HG03103 (cell line): ENCODE measurements around the gene CELF4.

Experiments used
- ATAC-seq: cut with Tn5 transposase; IDR thresholded peaks from one replicate; pipeline ENCODE4 v1.9.1; 2021; ENCODE audit warnings: low read depth; ENCODE audit not compliant: unreplicated experiment

Gene CELF4

GRCh38 chr18:37251679-37252078 lies 313.9 kb downstream of the CELF4 start:
- no peak for ATAC-seq

GRCh38 chr18:37249895-37250618 lies 315.5 kb downstream of the CELF4 start:
- no peak for ATAC-seq

GRCh38 chr18:37249171-37249886 lies 316.3 kb downstream of the CELF4 start:
- ATAC-seq, result no peak

GRCh38 chr18:37248281-37248680 lies 317.3 kb downstream of the CELF4 start:
- no peak for ATAC-seq

GRCh38 chr18:37247497-37248161 lies 318.0 kb downstream of the CELF4 start:
- ATAC-seq, result no peak

GRCh38 chr18:37246779-37247340 lies 318.7 kb downstream of the CELF4 start:
- ATAC-seq, result no peak

GRCh38 chr18:37244618-37245017 lies 321.0 kb downstream of the CELF4 start:
- no peak for ATAC-seq

- ATAC-seq, result no peak
Measured at GRCh38 chr18:37243741-37244140, 321.9 kb downstream of the CELF4 start.

- no peak for ATAC-seq
Measured at GRCh38 chr18:37242826-37243560, 322.6 kb downstream of the CELF4 start.

- no peak for ATAC-seq
Measured at GRCh38 chr18:37242091-37242490, 323.5 kb downstream of the CELF4 start.

GRCh38 chr18:37238282-37239108 lies 327.1 kb downstream of the CELF4 start:
- ATAC-seq, result no peak

- ATAC-seq, result no peak
Measured at GRCh38 chr18:37235583-37235982, 330.0 kb downstream of the CELF4 start.

- ATAC-seq, result no peak
Measured at GRCh38 chr18:37231251-37231650, 334.3 kb downstream of the CELF4 start.

- no peak for ATAC-seq
Measured at GRCh38 chr18:37230768-37231167, 334.8 kb downstream of the CELF4 start.

GRCh38 chr18:37225279-37225678 lies 340.3 kb downstream of the CELF4 start:
- ATAC-seq, result no peak

- ATAC-seq, result no peak
Measured at GRCh38 chr18:37222999-37223378, 342.6 kb downstream of the CELF4 start.

GRCh38 chr18:37222354-37222998 lies 343.1 kb downstream of the CELF4 start:
- no peak for ATAC-seq

- no peak for ATAC-seq
Measured at GRCh38 chr18:37219257-37219656, 346.3 kb downstream of the CELF4 start.

GRCh38 chr18:37218022-37218590 lies 347.5 kb downstream of the CELF4 start:
- ATAC-seq, result no peak
